Activated T-cell treated with anti-CD3 and anti-CD28 coated beads for 24 hours (primary cell): ENCODE measurements around the gene FAM170B.

ENCODE experiments used
- DNase-seq: peaks from one replicate; pipeline ENCODE4 v3.0.0-alpha.2; 2020; ENCODE audit warnings: low read depth

Gene FAM170B

GRCh38 chr10:49151481-49151880 lies 17.7 kb upstream of the FAM170B start:
- DNase-seq, result no peak

GRCh38 chr10:49151025-49151445 lies 17.2 kb upstream of the FAM170B start:
- no peak for DNase-seq

GRCh38 chr10:49150426-49150825 lies 16.6 kb upstream of the FAM170B start:
- no peak for DNase-seq

DNA sequence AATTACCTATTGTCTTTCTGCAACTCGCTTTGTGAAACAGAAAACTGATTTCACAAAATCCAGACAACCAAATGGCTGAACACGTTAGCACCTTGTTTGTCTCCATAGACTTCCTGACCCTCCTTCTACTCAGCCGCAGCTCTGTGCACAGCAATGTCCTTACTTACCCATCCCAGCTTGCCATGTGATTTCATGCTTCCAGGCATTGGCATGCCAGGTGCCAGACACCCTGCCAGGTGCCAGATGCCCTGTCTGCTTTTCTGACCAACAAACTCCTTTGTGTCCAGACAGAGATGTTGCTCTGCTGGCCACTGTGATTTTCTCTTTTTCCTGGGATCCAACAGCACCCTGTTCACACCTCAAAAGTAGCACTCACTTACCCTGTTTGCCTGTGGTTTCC lies 16.1 kb upstream of the FAM170B start:
- DNase-seq, result no peak

DNA sequence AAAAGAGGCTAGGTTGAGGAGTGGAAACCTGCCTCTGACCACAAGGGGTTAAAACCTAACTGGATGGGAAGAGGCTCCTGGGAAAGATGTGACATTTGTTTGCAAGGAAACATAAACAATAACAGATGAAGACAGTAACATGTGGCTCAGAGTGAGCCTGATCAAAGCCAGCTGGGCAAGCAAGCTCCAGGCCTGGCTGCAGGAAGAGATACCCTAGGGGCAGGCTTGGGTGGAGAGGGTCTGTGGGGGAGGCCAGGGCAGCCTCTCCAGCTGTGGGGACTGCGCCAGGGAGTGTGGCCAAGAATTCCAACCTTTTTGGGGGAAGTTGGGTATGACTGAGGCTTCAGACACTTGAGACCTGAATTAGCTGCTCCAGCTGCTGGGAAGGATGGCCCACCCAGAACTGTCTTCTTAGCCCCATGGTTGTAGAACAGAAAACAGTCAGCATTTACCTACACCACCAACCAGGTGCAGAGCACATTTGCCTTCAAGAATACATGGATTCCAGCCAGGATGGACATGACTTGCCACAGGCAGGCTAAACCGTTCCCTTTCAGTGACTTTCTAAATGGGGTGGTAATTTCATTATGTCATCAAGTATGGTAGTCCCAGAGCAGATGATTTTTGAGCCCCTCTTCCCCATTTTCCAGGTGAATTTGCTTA lies 10.4 kb upstream of the FAM170B start:
- DNase-seq, result no peak

DNA sequence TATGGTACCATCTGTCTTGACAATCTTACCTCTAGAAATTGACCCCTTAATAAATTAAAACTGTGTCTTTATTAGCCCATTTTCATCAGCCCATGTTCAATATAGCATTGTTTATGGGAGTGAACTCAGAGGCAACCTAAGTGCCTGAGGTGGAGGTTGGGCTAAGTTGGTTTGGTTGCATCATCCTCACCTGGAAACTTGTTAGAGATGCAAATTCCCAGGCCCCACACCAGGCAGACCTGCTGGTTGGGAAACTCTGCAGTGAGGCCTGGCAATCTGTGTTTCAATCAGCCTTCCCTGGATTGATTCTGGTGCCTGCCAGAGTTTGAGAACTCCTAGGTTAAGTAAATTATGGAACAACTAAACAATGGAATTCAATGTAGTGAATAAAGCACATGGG lies 9.4 kb upstream of the FAM170B start:
- no peak for DNase-seq

- no peak for DNase-seq
Observed at GRCh38 chr10:49141541-49142332, 7.9 kb upstream of the FAM170B start.

GRCh38 chr10:49140304-49141177 lies 6.7 kb upstream of the FAM170B start:
- DNase-seq, result no peak

GRCh38 chr10:49139846-49140195 lies 6.0 kb upstream of the FAM170B start:
- no peak for DNase-seq

- DNase-seq, result no peak
Observed at GRCh38 chr10:49139028-49139845, 5.4 kb upstream of the FAM170B start.

GRCh38 chr10:49138361-49138891 lies 4.6 kb upstream of the FAM170B start:
- DNase-seq, result no peak

- DNase-seq, result no peak
Observed at GRCh38 chr10:49136525-49136924, 2.7 kb upstream of the FAM170B start.

GRCh38 chr10:49135575-49136313 lies 1.9 kb upstream of the FAM170B start:
- no peak for DNase-seq

GRCh38 chr10:49134327-49134726 lies 506 bp upstream of the FAM170B start:
- DNase-seq, result no peak

DNA sequence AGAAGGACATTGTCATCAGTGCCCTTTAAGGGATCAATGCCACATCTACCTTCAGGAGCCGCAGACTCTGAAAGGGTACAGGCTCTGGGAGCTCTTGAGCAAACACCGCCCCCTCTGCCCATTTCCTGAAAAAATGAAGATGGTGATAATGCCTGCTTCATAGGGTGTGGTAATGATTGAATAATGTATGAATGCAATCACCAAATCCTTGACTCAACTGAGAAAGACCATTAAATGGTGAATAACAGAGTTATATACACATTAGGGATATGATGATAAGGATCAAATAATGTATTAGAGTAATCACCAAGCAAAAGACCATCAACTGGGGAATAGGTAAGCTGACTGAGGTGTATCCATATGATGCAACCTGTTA lies 1.5 kb downstream of the FAM170B start:
- DNase-seq, result no peak

DNA sequence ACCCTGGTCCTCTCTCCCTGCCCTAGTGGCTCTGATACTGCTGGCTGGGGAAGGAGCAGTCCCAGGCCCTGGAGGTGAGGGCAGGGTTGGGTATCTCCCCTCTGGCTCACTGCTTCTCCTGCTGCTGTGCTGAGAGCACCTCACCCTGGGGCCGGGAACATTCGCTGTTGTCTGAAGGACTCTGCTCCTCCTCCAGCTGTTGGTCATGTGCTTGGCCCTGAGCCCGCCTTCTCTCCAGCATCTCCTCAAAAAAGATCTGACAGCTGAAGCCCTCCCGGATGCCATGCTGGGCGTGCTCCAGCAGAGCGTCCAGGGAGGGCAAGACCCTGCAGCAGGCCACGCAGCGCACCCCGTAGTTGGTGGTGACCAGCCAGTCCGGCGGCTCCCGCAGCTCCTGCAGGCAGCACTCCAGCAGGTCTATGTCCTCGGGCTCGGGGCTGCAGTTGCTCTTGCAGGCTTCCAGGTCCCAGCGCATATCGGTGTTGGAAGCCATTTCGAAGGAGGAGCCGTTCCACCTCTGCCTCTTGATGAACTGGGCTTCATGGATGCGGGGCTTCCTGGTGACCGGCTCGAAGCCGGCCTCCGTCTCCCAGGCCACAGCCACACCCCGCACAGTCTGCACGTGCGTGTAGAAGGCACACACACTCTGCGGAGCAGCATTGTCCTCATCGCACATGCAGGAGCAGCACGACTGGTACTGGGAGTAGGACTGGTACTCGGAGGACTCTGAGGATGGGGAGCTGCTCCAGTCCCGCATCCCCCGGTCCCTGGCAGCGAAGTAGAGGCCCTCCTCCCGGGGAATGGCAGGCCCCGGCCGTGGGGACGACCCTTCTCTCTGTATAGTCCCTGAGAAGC lies 2.1 kb downstream of the FAM170B start:
- no peak for DNase-seq

DNA sequence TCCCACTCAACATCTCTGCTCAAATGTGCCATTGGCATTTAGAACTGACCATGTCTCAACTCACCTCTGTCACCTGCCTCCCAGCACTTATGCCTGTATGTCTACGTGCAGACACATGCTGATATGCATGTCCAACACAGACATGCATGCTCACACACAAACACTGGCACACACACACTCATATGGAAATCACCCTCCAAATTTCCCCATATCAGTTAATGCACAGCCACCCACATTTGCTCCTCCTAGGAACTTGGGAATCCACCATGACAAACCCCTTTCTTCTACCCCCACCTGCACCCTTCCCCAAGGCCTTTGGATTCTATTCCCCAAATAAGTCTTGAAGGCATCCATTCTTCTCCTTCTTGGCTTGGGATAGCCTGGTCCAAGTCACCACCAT lies 4.4 kb downstream of the FAM170B start:
- DNase-seq, result no peak

- DNase-seq, result no peak
Observed at GRCh38 chr10:49128854-49129253, 5.0 kb downstream of the FAM170B start.

- no peak for DNase-seq
Observed at GRCh38 chr10:49123981-49124950, 9.6 kb downstream of the FAM170B start.
